Measurements from ENCODE around the gene STK17B. TPM values are rescaled to one million over a fixed set of nuclear protein-coding genes. Genes with fewer than 3 reads are reported as not detected.

Gene STK17B
- total and polyA plus RNA-seq, 10 of the 15 experiments (the other 5 are each of a cell fraction or from before 2014, with no cell fraction given), result 21.2 to 108 (median 53.7) TPM

DNA sequence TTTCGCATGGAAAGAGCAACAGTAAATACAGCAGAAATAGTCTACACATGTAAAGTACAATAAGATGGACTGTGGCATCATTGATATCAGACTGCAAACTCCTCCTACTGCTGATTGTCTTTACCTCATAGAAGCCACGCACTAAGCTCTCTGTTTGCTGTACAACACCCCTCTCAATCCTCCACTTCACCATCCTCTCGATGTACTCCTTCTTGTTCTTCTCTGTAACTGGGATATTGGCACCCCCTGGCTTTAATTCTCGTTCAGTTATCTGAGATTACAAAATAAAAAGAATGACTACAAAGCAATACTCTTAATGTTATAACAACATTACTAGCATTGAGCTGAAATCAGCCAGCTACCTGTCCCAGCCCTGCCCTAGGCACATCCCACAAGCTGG, 49.3 kb upstream of the STK17B start (continued):
- TF ChIP-seq ZBTB4 (CRISPR knock-in tag; IDR thresholded peaks at IDR 0.05) (no peak), RAD21 (IDR thresholded peaks at IDR 0.05; ENCODE audit: insufficient read depth, low read depth, low read length) (no peak), ESRRA (IDR thresholded peaks at IDR 0.05; ENCODE audit: low read length) (no peak)

- ChIA-PET SMC1A (ENCODE audit: uncharacterized antibody, unreplicated experiment) (interaction anchor here (0.7 to 6.1 kb wide), 12 partner anchors 11 to 142 kb away, joined by 3 to 95 read pairs (median 6); no protein-coding TSS in a partner anchor), RAD21 (ENCODE audit: unreplicated experiment) (interaction anchor here (0.8 to 3.0 kb wide), 9 partner anchors 9 to 151 kb away, joined by 3 to 13 read pairs (median 3); partner anchors contain the start of gene DNAH7), POLR2A (interaction anchor here (1.5 to 3.2 kb wide), 2 partner anchors 9 to 13 kb away, joined by 5 to 16 read pairs; no protein-coding TSS in a partner anchor), CTCF (interaction anchor here (1.0 to 4.6 kb wide), 5 partner anchors 8 to 141 kb away, joined by 4 to 37 read pairs (median 11); no protein-coding TSS in a partner anchor)
- 85% methylated on average over 3 of the region's 3 CpGs for WGBS (ENCODE audit: insufficient coverage, insufficient replicate concordance, low lambda C conversion rate, missing lambda C conversion rate)
- Histone ChIP-seq H4K20me1 (ENCODE audit: control insufficient read depth, insufficient read depth) (no peaks in the 10 kb centered on the region), H3K36me3 (ENCODE audit: control insufficient read depth in 2 of 2, insufficient read depth in 2 of 2, low read length in 1 of 2) (peaks cover 0 to 16% of the 10 kb centered on the region in 2 experiments; a peak in 2 of 4 replicates), H3K9ac (ENCODE audit: control insufficient read depth, insufficient read depth, low read length) (no peak overlapping the region), H3K79me2 (ENCODE audit: control insufficient read depth, insufficient read depth, low read length) (no peaks in the 10 kb centered on the region), H2AFZ (ENCODE audit: control insufficient read depth, low read depth, low read length) (no peak overlapping the region), H3K4me1 (ENCODE audit: control insufficient read depth, insufficient read depth, low read length) (no peaks in the 10 kb centered on the region), H3K27me3 (replicated peaks in 1 of 2; ENCODE audit: control insufficient read depth in 2 of 2, insufficient read depth in 2 of 2, low read length in 1 of 2) (no peaks in the 10 kb centered on the region), H3K9me3 (replicated peaks; ENCODE audit: control insufficient read depth, insufficient read depth, low read length) (no peaks in the 10 kb centered on the region; the same call in 1 of the 3 replicates), H3K4me3 (no peak overlapping the region), H3K27ac (ENCODE audit: control insufficient read depth, insufficient read depth) (no peak overlapping the region), H3K4me2 (ENCODE audit: control insufficient read depth, insufficient read depth) (no peak overlapping the region)
- DNase-seq (ENCODE audit: low read depth, low spot score) (no peak), ATAC-seq (no peak), FAIRE-seq (no peak)
- TF ChIP-seq PML (IDR thresholded peaks at IDR 0.05; ENCODE audit: low read length), result no peak
- no peak for TF ChIP-seq SMC3 (IDR thresholded peaks at IDR 0.05; ENCODE audit: borderline replicate concordance, low read length)
- TF ChIP-seq NR2F1 (conservative IDR thresholded peaks at IDR 0.05), result no peak
- no peak for TF ChIP-seq HDAC2 (IDR thresholded peaks at IDR 0.05)
- no peak for TF ChIP-seq ZBTB11 (CRISPR knock-in tag; IDR thresholded peaks at IDR 0.05)
- TF ChIP-seq GATAD2B (conservative IDR thresholded peaks at IDR 0.05; ENCODE audit: low read depth), result no peak
- TF ChIP-seq CBX3 (IDR thresholded peaks at IDR 0.05; ENCODE audit: borderline replicate concordance, low read depth), result no peak
- TF ChIP-seq RB1 (IDR thresholded peaks at IDR 0.05; ENCODE audit: borderline replicate concordance), result no peak
- TF ChIP-seq SIX5 (IDR thresholded peaks at IDR 0.05; ENCODE audit: low read depth, low read length, severe bottlenecking), result no peak
- intact Hi-C loops (cut with micrococcal nuclease; ENCODE audit: unreplicated experiment), result no loop called here
- no TSS peak for BruUV-seq (replicated peaks)
- in situ Hi-C loops (cut with MboI), result no loop called here
Measured at GRCh38 chr2:196219671-196220070, 48.3 kb upstream of the STK17B start.

All from GM12878 (cell line).